Mucosa of gallbladder (tissue), 1 donor: Measurements from ENCODE around the gene STEAP1B. TPM values are rescaled to one million over a fixed set of nuclear protein-coding genes. Genes with fewer than 3 reads are reported as not detected.

Experiments used
- DNase-seq: peaks from one replicate; pipeline ENCODE4 v3.0.0-alpha.2; 2020; ENCODE audit warnings: low spot score
- total RNA-seq: library from RNA; stranded (reverse); gene quantifications from one replicate; pipeline ENCODE4 v1.2.1, GENCODE V29; 2021
- donor health status: DM: no; HTN: no; CAD: no.

Gene STEAP1B
- total RNA-seq, 1 donor from 2014 or later: not detected

- no peak for DNase-seq
Observed at GRCh38 chr7:22432203-22432718, 67.7 kb downstream of the STEAP1B start.

- DNase-seq: peak; percentile 47
Observed at GRCh38 chr7:22430457-22430856, 69.5 kb downstream of the STEAP1B start.

- DNase-seq: no peak
Observed at GRCh38 chr7:22429386-22429785, 70.6 kb downstream of the STEAP1B start.

GRCh38 chr7:22427855-22428254 is 72.1 kb downstream of the STEAP1B start:
- DNase-seq: no peak

GRCh38 chr7:22427104-22427503 is 72.9 kb downstream of the STEAP1B start:
- DNase-seq: no peak

GRCh38 chr7:22426463-22427094 is 73.4 kb downstream of the STEAP1B start:
- DNase-seq: no peak

GRCh38 chr7:22425361-22425760 is 74.6 kb downstream of the STEAP1B start:
- DNase-seq: no peak

GRCh38 chr7:22422831-22423615 is 77.0 kb downstream of the STEAP1B start:
- DNase-seq: no peak

- DNase-seq: peak; percentile 72
Observed at GRCh38 chr7:22420973-22421635, 78.9 kb downstream of the STEAP1B start.

- no peak for DNase-seq
Observed at GRCh38 chr7:22420008-22420407, 80.0 kb downstream of the STEAP1B start.

- no peak for DNase-seq
Observed at GRCh38 chr7:22419488-22419887, 80.5 kb downstream of the STEAP1B start.

- no peak for DNase-seq
Observed at GRCh38 chr7:22418251-22419046, 81.5 kb downstream of the STEAP1B start.

- no peak for DNase-seq
Observed at GRCh38 chr7:22417841-22418240, 82.1 kb downstream of the STEAP1B start.

GRCh38 chr7:22417349-22417748 is 82.6 kb downstream of the STEAP1B start:
- no peak for DNase-seq

GRCh38 chr7:22414424-22414823 is 85.6 kb downstream of the STEAP1B start:
- DNase-seq: no peak

GRCh38 chr7:22413211-22413610 is 86.8 kb downstream of the STEAP1B start:
- DNase-seq: no peak

- no peak for DNase-seq
Observed at GRCh38 chr7:22411977-22412693, 87.9 kb downstream of the STEAP1B start.

- no peak for DNase-seq
Observed at GRCh38 chr7:22406715-22407114, 93.3 kb downstream of the STEAP1B start.

GRCh38 chr7:22404421-22405023 is 95.5 kb downstream of the STEAP1B start:
- DNase-seq: no peak

GRCh38 chr7:22403344-22403743 is 96.6 kb downstream of the STEAP1B start:
- DNase-seq: no peak

- DNase-seq: no peak
Observed at GRCh38 chr7:22402250-22402649, 97.7 kb downstream of the STEAP1B start.
